ENCODE measurements around the gene GALNT11. TPM values are rescaled to one million over a fixed set of nuclear protein-coding genes. Genes with fewer than 3 reads are reported as not detected.

Gene GALNT11
- total and polyA plus RNA-seq, 2 experiments from 2014 or later = 42.0 to 49.1 TPM

GRCh38 chr7:152120776-152121175, 95.3 kb downstream of the GALNT11 start:
- H3K27ac ChIP-seq = no peak overlapping the region
- no peaks in the 10 kb centered on the region for H3K9me2 ChIP-seq (ENCODE audit: insufficient read depth)
- WGBS, 2 experiments (ENCODE audit: low coverage in 1 of 2, low lambda C conversion rate in 2 of 2, missing lambda C conversion rate in 2 of 2) = 97 to 98% methylated on average over 7 of the region's 7 CpGs
- H2AFZ ChIP-seq = no peak overlapping the region
- H3K9me3 ChIP-seq (ENCODE audit: low read depth) = no peaks in the 10 kb centered on the region
- H3K4me1 ChIP-seq (ENCODE audit: insufficient read depth) = no peaks in the 10 kb centered on the region
- DNase-seq = no peak
- no peaks in the 10 kb centered on the region for H4K20me1 ChIP-seq (ENCODE audit: insufficient read depth)
- H3K27me3 ChIP-seq (replicated peaks; ENCODE audit: insufficient read depth) = no peaks in the 10 kb centered on the region
- no peaks in the 10 kb centered on the region for H3F3A ChIP-seq (ENCODE audit: insufficient read depth)
- TF ChIP-seq EZH2phosphoT487 (IDR thresholded peaks at IDR 0.05; ENCODE audit: insufficient read depth, low read depth) = no peak
- no peak for TF ChIP-seq EZH2 (IDR thresholded peaks at IDR 0.05; ENCODE audit: insufficient read depth, poor library complexity, severe bottlenecking)
- no peak overlapping the region for H3K4me3 ChIP-seq
- H3K36me3 ChIP-seq (ENCODE audit: low read depth) = peaks cover 74% of the 10 kb centered on the region
- H3K79me2 ChIP-seq (ENCODE audit: insufficient read depth) = no peaks in the 10 kb centered on the region
- no peak overlapping the region for H3K4me2 ChIP-seq (ENCODE audit: unreplicated experiment)
- in situ Hi-C loops (cut with MboI) = no loop called here
- no peak overlapping the region for H3K9ac ChIP-seq

GRCh38 chr7:152121432-152121831, 96.0 kb downstream of the GALNT11 start:
- DNase-seq = no peak
- Histone ChIP-seq H2AFZ (no peak overlapping the region), H4K20me1 (ENCODE audit: insufficient read depth) (no peaks in the 10 kb centered on the region), H3K9ac (no peak overlapping the region), H3K27me3 (replicated peaks; ENCODE audit: insufficient read depth) (no peaks in the 10 kb centered on the region), H3K9me2 (ENCODE audit: insufficient read depth) (no peaks in the 10 kb centered on the region), H3K9me3 (ENCODE audit: low read depth) (no peaks in the 10 kb centered on the region), H3K4me2 (ENCODE audit: unreplicated experiment) (no peak overlapping the region), H3F3A (ENCODE audit: insufficient read depth) (no peaks in the 10 kb centered on the region), H3K27ac (no peak overlapping the region), H3K36me3 (ENCODE audit: low read depth) (peaks cover 71% of the 10 kb centered on the region), H3K4me1 (ENCODE audit: insufficient read depth) (no peaks in the 10 kb centered on the region), H3K4me3 (no peak overlapping the region), H3K79me2 (ENCODE audit: insufficient read depth) (0 out of 2 replicates have a peak, but pooled peaks cover 3% of the 10 kb centered on the region)
- TF ChIP-seq EZH2 (IDR thresholded peaks at IDR 0.05; ENCODE audit: insufficient read depth, poor library complexity, severe bottlenecking) = no peak
- no peak for TF ChIP-seq EZH2phosphoT487 (IDR thresholded peaks at IDR 0.05; ENCODE audit: insufficient read depth, low read depth)
- in situ Hi-C loops (cut with MboI) = no loop called here
- 85 to 88% methylated on average over 9 of the region's 9 CpGs for WGBS, 2 experiments (ENCODE audit: low coverage in 1 of 2, low lambda C conversion rate in 2 of 2, missing lambda C conversion rate in 2 of 2)

DNA sequence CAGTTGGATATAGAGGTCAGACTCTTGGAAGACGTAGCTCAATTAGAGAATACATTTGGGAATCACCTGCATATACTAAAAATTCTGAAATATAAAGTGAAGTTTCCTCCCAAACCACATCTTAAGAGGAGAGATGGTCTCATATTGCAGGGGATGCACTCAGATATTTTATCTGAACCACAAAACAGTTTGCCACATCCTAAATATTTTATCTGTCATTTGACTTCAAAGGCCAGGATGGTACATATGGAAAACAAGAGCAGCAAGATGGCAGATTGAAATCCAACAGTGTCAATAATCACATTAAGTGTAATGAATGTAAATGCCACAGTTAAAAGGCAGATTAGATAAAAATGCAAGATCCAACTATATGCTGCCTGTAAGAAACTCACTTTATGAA, 97.1 kb downstream of the GALNT11 start:
- 97 to 100% methylated on average over 1 of the region's 1 CpG for WGBS, 2 experiments (ENCODE audit: low coverage in 1 of 2, low lambda C conversion rate in 2 of 2, missing lambda C conversion rate in 2 of 2)
- Histone ChIP-seq H2AFZ (no peak overlapping the region), H3K4me3 (no peak overlapping the region), H3K4me1 (ENCODE audit: insufficient read depth) (no peaks in the 10 kb centered on the region), H3K9me2 (ENCODE audit: insufficient read depth) (no peaks in the 10 kb centered on the region), H3K9ac (no peak overlapping the region), H3K79me2 (ENCODE audit: insufficient read depth) (0 out of 2 replicates have a peak, but pooled peaks cover 7% of the 10 kb centered on the region), H3K27me3 (replicated peaks; ENCODE audit: insufficient read depth) (no peaks in the 10 kb centered on the region), H3K27ac (no peak overlapping the region), H3K36me3 (ENCODE audit: low read depth) (peaks cover 63% of the 10 kb centered on the region), H4K20me1 (ENCODE audit: insufficient read depth) (no peaks in the 10 kb centered on the region), H3K9me3 (ENCODE audit: low read depth) (no peaks in the 10 kb centered on the region), H3K4me2 (ENCODE audit: unreplicated experiment) (no peak overlapping the region), H3F3A (ENCODE audit: insufficient read depth) (no peaks in the 10 kb centered on the region)
- no peak for DNase-seq
- TF ChIP-seq EZH2phosphoT487 (IDR thresholded peaks at IDR 0.05; ENCODE audit: insufficient read depth, low read depth) (no peak), EZH2 (IDR thresholded peaks at IDR 0.05; ENCODE audit: insufficient read depth, poor library complexity, severe bottlenecking) (no peak)
- in situ Hi-C loops (cut with MboI) = no loop called here

GRCh38 chr7:152126741-152127140, 101.3 kb downstream of the GALNT11 start:
- peaks cover 34% of the 10 kb centered on the region for H3K36me3 ChIP-seq (ENCODE audit: low read depth)
- no peaks in the 10 kb centered on the region for H3K4me1 ChIP-seq (ENCODE audit: insufficient read depth)

More at GRCh38 chr7:152126741-152127140, 101.3 kb downstream of the GALNT11 start:
- Histone ChIP-seq H3K4me2 (ENCODE audit: unreplicated experiment) (no peak overlapping the region), H3K4me3 (no peak overlapping the region), H3K27me3 (replicated peaks; ENCODE audit: insufficient read depth) (no peaks in the 10 kb centered on the region), H3K27ac (no peak overlapping the region), H3K79me2 (ENCODE audit: insufficient read depth) (0 out of 2 replicates have a peak, but pooled peaks cover 7% of the 10 kb centered on the region), H3K9ac (no peak overlapping the region), H4K20me1 (ENCODE audit: insufficient read depth) (no peaks in the 10 kb centered on the region), H3F3A (ENCODE audit: insufficient read depth) (no peaks in the 10 kb centered on the region; the same call in 1 of the 2 replicates), H3K9me3 (ENCODE audit: low read depth) (no peaks in the 10 kb centered on the region), H3K9me2 (ENCODE audit: insufficient read depth) (no peaks in the 10 kb centered on the region), H2AFZ (no peak overlapping the region)
- DNase-seq = no peak
- WGBS, 2 experiments (ENCODE audit: low coverage in 1 of 2, low lambda C conversion rate in 2 of 2, missing lambda C conversion rate in 2 of 2) = 93 to 97% methylated on average over 7 of the region's 7 CpGs
- TF ChIP-seq EZH2 (IDR thresholded peaks at IDR 0.05; ENCODE audit: insufficient read depth, poor library complexity, severe bottlenecking) (no peak), EZH2phosphoT487 (IDR thresholded peaks at IDR 0.05; ENCODE audit: insufficient read depth, low read depth) (no peak)
- in situ Hi-C loops (cut with MboI) = no loop called here
